AG20443 (cell line): ENCODE measurements around the gene ZBED4.

Source experiments
- DNase-seq: peaks from one replicate; pipeline ENCODE4 v3.0.0; 2012; ENCODE audit warnings: low spot score, mixed read lengths

Gene ZBED4

DNA sequence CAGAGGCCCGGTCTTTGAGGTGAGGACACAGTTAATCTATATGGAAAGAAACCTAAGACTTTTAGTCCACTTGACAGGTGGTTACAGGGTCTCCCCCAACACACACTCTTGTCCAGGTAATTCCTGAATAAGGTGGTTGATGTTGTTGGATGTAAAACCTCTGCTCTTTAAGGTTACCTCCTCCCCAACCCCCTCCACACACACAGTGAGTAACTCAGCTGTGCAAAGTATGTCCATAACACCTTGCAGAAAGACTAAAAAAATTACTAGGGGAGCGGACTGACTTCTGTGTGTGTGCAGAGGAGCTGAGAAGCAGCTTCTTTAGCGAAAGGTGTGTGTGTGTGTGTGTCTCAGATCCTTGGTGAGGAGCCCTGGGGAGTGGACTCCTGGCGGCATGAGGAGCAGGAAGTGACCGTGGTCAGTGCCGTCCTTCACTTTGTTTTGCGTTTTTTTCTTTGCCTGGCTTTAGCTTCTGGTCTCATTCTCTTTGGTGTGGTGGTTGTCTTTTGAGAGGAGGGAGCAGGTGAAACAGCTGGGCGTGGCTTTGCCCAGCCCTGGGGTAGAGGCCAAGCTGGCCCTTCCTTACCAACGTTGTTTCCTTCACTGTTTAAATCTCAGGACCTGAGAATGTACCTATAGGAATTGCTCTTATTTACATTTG, 1.7 kb downstream of the ZBED4 start:
- DNase-seq: no peak

DNA sequence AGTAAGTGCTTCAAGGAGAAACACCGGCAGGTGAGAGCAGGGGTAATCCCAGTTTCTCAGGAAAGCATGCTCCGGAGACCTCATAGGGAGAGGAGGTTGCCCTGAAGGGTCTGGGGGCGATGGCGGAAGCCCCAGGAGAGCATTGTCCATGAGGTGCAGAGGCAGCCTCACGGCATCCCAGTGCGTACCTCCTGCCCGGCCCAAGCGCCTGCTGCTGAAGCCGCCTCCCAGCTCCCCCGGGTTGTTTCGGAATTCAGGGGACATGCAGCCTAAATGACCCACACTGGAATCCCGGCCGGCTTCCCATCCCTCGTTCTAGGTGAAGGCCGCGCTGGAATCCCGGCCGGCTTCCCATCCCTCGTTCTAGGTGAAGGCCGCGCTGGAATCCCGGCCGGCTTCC, 2.7 kb downstream of the ZBED4 start:
- no peak for DNase-seq

GRCh38 chr22:49856766-49857618, 3.3 kb downstream of the ZBED4 start:
- DNase-seq: no peak

- DNase-seq: no peak
These were observed 5.2 kb downstream of the ZBED4 start for GRCh38 chr22:49858827-49859226.

- no peak for DNase-seq
These were observed 8.2 kb downstream of the ZBED4 start for GRCh38 chr22:49861642-49862495.

DNA sequence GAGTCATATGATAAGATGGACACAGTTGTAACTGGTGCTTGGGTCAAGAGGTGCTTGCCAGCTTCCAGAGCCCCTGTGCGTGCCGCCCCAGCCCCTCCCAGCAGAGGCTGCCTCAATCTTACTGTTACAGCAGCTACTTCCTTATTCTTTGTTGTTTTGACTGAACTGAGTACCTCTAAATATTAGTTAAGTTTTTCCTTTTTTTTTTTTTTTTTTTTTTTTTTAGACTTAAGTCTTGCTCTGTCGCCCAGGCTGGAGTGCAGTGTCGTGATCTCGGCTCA, 8.8 kb downstream of the ZBED4 start:
- DNase-seq: no peak

- DNase-seq: no peak
These were observed 10.3 kb downstream of the ZBED4 start for GRCh38 chr22:49863931-49864330.

- no peak for DNase-seq
These were observed 11.5 kb downstream of the ZBED4 start for GRCh38 chr22:49865156-49865555.

- DNase-seq: no peak
These were observed 12.5 kb downstream of the ZBED4 start for GRCh38 chr22:49866134-49866533.

- DNase-seq: no peak
These were observed 13.0 kb downstream of the ZBED4 start for GRCh38 chr22:49866646-49867045.

- DNase-seq: no peak
These were observed 13.9 kb downstream of the ZBED4 start for GRCh38 chr22:49867303-49868265.

- no peak for DNase-seq
These were observed 15.6 kb downstream of the ZBED4 start for GRCh38 chr22:49869086-49869830.

- no peak for DNase-seq
These were observed 16.4 kb downstream of the ZBED4 start for GRCh38 chr22:49869845-49870712.

DNA sequence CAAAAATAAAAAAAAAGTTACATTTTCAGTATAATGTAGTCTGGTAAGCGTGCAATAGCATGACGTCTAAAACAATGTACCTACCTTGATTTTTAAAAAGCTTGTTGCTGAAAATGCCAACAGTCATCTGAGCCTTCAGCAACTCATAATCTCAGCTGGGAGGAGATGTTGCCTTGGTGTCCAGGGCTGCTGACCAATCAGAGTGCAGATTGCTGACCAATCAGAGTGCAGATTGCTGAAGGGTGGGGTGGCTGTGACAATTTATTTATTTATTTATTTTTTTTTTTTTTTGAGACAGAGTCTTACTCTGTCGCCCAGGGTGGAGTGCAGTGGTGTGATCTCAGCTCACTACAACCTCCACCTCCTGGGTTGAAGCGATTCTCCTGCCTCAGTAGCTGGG, 17.8 kb downstream of the ZBED4 start:
- DNase-seq: no peak

- DNase-seq: no peak
These were observed 18.7 kb downstream of the ZBED4 start for GRCh38 chr22:49872347-49872746.

GRCh38 chr22:49873228-49873940, 19.7 kb downstream of the ZBED4 start:
- no peak for DNase-seq

DNA sequence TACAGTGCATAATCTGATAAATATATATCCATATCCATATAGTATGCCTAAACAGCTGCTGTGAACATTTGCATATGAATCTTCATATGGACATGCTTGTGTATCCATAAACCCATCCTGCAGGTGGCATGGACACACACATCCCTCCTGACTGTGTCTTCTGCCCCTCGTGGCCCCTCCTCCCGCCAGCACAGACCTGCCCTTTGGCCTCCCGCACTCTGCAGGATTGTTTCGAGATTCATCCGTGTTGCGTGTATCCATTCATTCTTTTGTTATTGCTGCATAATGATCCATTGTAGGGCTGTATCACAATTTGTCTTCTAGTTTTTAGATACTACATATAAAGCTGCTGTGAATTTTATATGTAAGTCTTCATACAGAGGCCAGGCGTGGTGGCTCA, 24.0 kb downstream of the ZBED4 start:
- DNase-seq: no peak

DNA sequence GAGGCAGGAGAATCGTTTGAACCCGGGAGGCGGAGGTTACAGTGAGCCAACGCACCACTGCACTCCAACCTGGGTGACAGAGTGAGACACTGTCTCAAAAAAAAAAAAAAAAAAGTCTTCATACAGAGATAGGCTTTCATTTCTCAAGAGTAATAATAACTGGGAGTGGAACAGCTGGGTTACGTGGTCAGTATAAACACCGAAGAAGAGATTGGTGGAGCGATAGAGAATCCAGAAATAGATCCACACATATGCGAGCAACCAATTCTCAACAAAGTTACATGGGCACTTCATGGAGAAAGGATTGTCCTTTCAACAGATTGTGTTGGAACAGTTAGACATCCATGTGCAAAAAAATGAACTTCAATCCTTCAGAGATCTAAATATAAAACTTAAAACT, 24.6 kb downstream of the ZBED4 start:
- DNase-seq: no peak

GRCh38 chr22:49879871-49880270, 26.2 kb downstream of the ZBED4 start:
- no peak for DNase-seq
